ENCODE measurements around the gene CLSTN2. TPM values are rescaled to one million over a fixed set of nuclear protein-coding genes. Genes with fewer than 3 reads are reported as not detected.

Gene CLSTN2
- total and polyA plus RNA-seq, 2 of the 8 experiments (the other 6 are each of a cell fraction or from before 2014, with no cell fraction given) = 0.39 to 0.52 TPM

- H3K4me3 ChIP-seq (ENCODE audit: extremely low read depth in 1 of 4, insufficient read depth in 2 of 4, low read depth in 3 of 4, low read length in 4 of 4) = no peak overlapping the region
- no peak overlapping the region for H3K9ac ChIP-seq (replicated peaks in 1 of 4; ENCODE audit: extremely low read depth in 1 of 4, low read depth in 3 of 4, low read length in 3 of 4)
- POLR2A ChIA-PET (ENCODE audit: partially characterized antibody) = no interaction called here
- DNase-seq (ENCODE audit: low read depth in 1 of 2, low spot score in 2 of 2) = peak in 1 of 2 experiments; percentile 17
- no peak overlapping the region for H3K4ac ChIP-seq (replicated peaks; ENCODE audit: insufficient read length, low read depth, low read length)
- peak overlapping the region; percentile 91; the same call in 1 of the 2 replicates for H2BK20ac ChIP-seq (ENCODE audit: low read length)
- no peak overlapping the region; the same call in 1 of the 2 replicates for H2BK12ac ChIP-seq (ENCODE audit: low read depth, low read length)
- no peak overlapping the region for H2AFZ ChIP-seq (ENCODE audit: low read length)
- no peak overlapping the region for H3K56ac ChIP-seq (replicated peaks; ENCODE audit: insufficient read length, low read depth, low read length)
- H3K23me2 ChIP-seq (ENCODE audit: low read depth, low read length) = no peaks in the 10 kb centered on the region
- H4K8ac ChIP-seq (ENCODE audit: extremely low read depth, insufficient read depth, low read length) = no peak overlapping the region
- no peak overlapping the region for H3K4me2 ChIP-seq (ENCODE audit: insufficient read depth in 1 of 2, low read depth in 2 of 2, low read length in 2 of 2)
- WGBS, 2 experiments (ENCODE audit: extremely low coverage in 1 of 2, insufficient coverage in 1 of 2, insufficient read length in 1 of 2, insufficient replicate concordance in 2 of 2, low coverage in 1 of 2, low lambda C conversion rate in 2 of 2, missing lambda C conversion rate in 1 of 2) = 67% methylated on average over 3 of the region's 3 CpGs; no CpG with 5 or more reads in 1 of the 2 experiments
- no peak overlapping the region for H3K27ac ChIP-seq (ENCODE audit: low read depth, low read length)
- FAIRE-seq = peak; percentile 92
- no peak overlapping the region for H2AK5ac ChIP-seq (ENCODE audit: low read depth, low read length)
- CTCF ChIA-PET (ENCODE audit: partially characterized antibody) = interaction anchor here (0.5 to 4.4 kb wide), 27 partner anchors 8 to 586 kb away, joined by 3 to 28 read pairs (median 4); no protein-coding TSS in a partner anchor
- no peaks in the 10 kb centered on the region for H4K20me1 ChIP-seq (replicated peaks in 1 of 2; ENCODE audit: control insufficient read depth in 1 of 2, insufficient read depth in 2 of 2, low read length in 2 of 2)
- H3K9me3 ChIP-seq (ENCODE audit: insufficient read depth in 2 of 2, low read depth in 1 of 2, low read length in 1 of 2) = no peaks in the 10 kb centered on the region
- no peak overlapping the region for H3K18ac ChIP-seq (ENCODE audit: extremely low read depth, low read length)
- no peak overlapping the region for H3K23ac ChIP-seq (ENCODE audit: insufficient read length)
- no peaks in the 10 kb centered on the region; a peak in 1 of 7 replicates for H3K4me1 ChIP-seq (replicated peaks in 1 of 4; ENCODE audit: control insufficient read depth in 3 of 4, insufficient read depth in 4 of 4, low read length in 3 of 4)
- H4K91ac ChIP-seq (replicated peaks; ENCODE audit: insufficient read length, low read length) = no peak overlapping the region
- H2BK120ac ChIP-seq (replicated peaks; ENCODE audit: low read depth, low read length) = no peak overlapping the region
- no peak overlapping the region for H4K5ac ChIP-seq (ENCODE audit: insufficient read length, low read depth, low read length)
- no peaks in the 10 kb centered on the region for H3K79me2 ChIP-seq (ENCODE audit: control insufficient read depth in 1 of 2, insufficient read depth in 2 of 2, low read length in 2 of 2)
- no peaks in the 10 kb centered on the region for H3K27me3 ChIP-seq (replicated peaks in 1 of 4; ENCODE audit: control insufficient read depth in 3 of 4, extremely low read depth in 1 of 4, insufficient read depth in 3 of 4, low read length in 3 of 4)
- H2BK15ac ChIP-seq (ENCODE audit: low read length) = no peak overlapping the region
- H2BK5ac ChIP-seq (ENCODE audit: low read depth, low read length) = no peak overlapping the region
- H3K79me1 ChIP-seq (ENCODE audit: low read depth, low read length) = no peaks in the 10 kb centered on the region
- H3K36me3 ChIP-seq (ENCODE audit: control insufficient read depth in 2 of 4, insufficient read depth in 4 of 4, low read length in 3 of 4) = no peaks in the 10 kb centered on the region
- H3K14ac ChIP-seq (ENCODE audit: insufficient read length) = no peak overlapping the region
- TF ChIP-seq CTCF (IDR thresholded peaks at IDR 0.05; ENCODE audit: control extremely low read depth in 1 of 3, insufficient read depth in 1 of 3, low read depth in 1 of 3, low read length in 3 of 3) = peak in 2 of 3 experiments; percentile 58 to 64; a peak in 3 of 4 replicates
- TF ChIP-seq YY1 (IDR thresholded peaks at IDR 0.05; ENCODE audit: low read depth, low read length) = no peak
- no peak for TF ChIP-seq MAX (IDR thresholded peaks at IDR 0.05)
- no peak for TF ChIP-seq CEBPB (IDR thresholded peaks at IDR 0.05; ENCODE audit: low read depth, low read length)
- no peak for TF ChIP-seq SP2 (IDR thresholded peaks at IDR 0.05; ENCODE audit: low read length)
- no peak for TF ChIP-seq CHD1 (IDR thresholded peaks at IDR 0.05; ENCODE audit: low read depth, low read length)
- TF ChIP-seq, protein P1, sequence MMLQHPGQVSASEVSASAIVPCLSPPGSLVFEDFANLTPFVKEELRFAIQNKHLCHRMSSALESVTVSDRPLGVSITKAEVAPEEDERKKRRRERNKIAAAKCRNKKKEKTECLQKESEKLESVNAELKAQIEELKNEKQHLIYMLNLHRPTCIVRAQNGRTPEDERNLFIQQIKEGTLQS (IDR thresholded peaks at IDR 0.05; ENCODE audit: insufficient read depth, low read depth, low read length) = no peak
- no peak for TF ChIP-seq SP1 (IDR thresholded peaks at IDR 0.05; ENCODE audit: low read depth, low read length)
- no peak for TF ChIP-seq ZNF274 (IDR thresholded peaks at IDR 0.05; ENCODE audit: borderline replicate concordance, extremely low read depth, low read length)
- no peak for TF ChIP-seq ASH2L (IDR thresholded peaks at IDR 0.05; ENCODE audit: low read length)
- no peak for TF ChIP-seq GTF2F1 (IDR thresholded peaks at IDR 0.05; ENCODE audit: borderline replicate concordance, low read depth, low read length)
Measured at GRCh38 chr3:140276703-140277102, 341.7 kb downstream of the CLSTN2 start.

All from H1 (cell line).